ENCODE results near the gene MGAT3. TPM values are rescaled to one million over a fixed set of nuclear protein-coding genes. Genes with fewer than 3 reads are reported as not detected.

The MGAT3 gene
- total and polyA plus RNA-seq, 2 of the 13 experiments (the other 11 are each of a cell fraction or from before 2014, with no cell fraction given): 0.11 to 0.15 TPM

DNA sequence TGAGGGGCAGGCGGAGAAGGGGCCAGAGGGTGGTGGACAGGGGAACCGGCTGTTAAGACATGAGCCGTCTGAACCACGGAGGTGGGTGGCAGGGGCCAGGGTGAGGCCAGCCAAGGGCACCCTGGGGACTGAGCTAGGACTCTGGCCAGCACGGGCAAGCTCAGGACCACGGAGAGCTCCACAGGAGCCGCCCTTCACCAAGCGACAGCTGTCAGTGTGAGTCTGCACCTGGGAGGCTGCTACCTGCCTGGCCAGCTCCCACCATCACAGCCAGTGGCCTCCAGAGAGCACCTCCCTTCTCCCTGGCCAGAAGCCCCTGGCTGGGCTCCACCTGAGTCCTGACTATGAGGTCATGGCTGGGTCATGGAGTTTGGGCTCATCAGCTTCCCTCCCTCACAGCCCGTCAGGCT is 21.6 kb downstream of the MGAT3 start (continued):
- TF ChIP-seq, protein P1, sequence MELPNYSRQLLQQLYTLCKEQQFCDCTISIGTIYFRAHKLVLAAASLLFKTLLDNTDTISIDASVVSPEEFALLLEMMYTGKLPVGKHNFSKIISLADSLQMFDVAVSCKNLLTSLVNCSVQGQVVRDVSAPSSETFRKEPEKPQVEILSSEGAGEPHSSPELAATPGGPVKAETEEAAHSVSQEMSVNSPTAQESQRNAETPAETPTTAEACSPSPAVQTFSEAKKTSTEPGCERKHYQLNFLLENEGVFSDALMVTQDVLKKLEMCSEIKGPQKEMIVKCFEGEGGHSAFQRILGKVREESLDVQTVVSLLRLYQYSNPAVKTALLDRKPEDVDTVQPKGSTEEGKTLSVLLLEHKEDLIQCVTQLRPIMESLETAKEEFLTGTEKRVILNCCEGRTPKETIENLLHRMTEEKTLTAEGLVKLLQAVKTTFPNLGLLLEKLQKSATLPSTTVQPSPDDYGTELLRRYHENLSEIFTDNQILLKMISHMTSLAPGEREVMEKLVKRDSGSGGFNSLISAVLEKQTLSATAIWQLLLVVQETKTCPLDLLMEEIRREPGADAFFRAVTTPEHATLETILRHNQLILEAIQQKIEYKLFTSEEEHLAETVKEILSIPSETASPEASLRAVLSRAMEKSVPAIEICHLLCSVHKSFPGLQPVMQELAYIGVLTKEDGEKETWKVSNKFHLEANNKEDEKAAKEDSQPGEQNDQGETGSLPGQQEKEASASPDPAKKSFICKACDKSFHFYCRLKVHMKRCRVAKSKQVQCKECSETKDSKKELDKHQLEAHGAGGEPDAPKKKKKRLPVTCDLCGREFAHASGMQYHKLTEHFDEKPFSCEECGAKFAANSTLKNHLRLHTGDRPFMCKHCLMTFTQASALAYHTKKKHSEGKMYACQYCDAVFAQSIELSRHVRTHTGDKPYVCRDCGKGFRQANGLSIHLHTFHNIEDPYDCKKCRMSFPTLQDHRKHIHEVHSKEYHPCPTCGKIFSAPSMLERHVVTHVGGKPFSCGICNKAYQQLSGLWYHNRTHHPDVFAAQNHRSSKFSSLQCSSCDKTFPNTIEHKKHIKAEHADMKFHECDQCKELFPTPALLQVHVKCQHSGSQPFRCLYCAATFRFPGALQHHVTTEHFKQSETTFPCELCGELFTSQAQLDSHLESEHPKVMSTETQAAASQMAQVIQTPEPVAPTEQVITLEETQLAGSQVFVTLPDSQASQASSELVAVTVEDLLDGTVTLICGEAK (IDR thresholded peaks at IDR 0.05): no peak
- TF ChIP-seq, protein P1 (CRISPR knock-in tag; IDR thresholded peaks at IDR 0.05): 0 out of 2 replicates have a peak, but pooled peaks have one; percentile 36
- TF ChIP-seq TARDBP (CRISPR knock-in tag; IDR thresholded peaks at IDR 0.05) (no peak), NFYC (CRISPR knock-in tag; IDR thresholded peaks at IDR 0.05) (no peak), ZNF770 (CRISPR knock-in tag; IDR thresholded peaks at IDR 0.05) (no peak), RARA (CRISPR knock-in tag; IDR thresholded peaks at IDR 0.05) (peak; percentile 69), SKI (IDR thresholded peaks at IDR 0.05; ENCODE audit: partially characterized antibody) (no peak), POGZ (CRISPR knock-in tag; IDR thresholded peaks at IDR 0.05) (no peak), FOXC1 (CRISPR knock-in tag; IDR thresholded peaks at IDR 0.05; ENCODE audit: borderline replicate concordance) (no peak), NFYB (CRISPR knock-in tag; IDR thresholded peaks at IDR 0.05) (0 out of 2 replicates have a peak, but pooled peaks have one; percentile 25), TEAD3 (CRISPR knock-in tag; optimal IDR thresholded peaks at IDR 0.05; ENCODE audit: borderline replicate concordance) (peak; percentile 38), ZNF652 (CRISPR knock-in tag; IDR thresholded peaks at IDR 0.05; ENCODE audit: borderline replicate concordance, low read depth) (no peak), ZNF75D (CRISPR knock-in tag; IDR thresholded peaks at IDR 0.05; ENCODE audit: borderline replicate concordance) (no peak), ARID5B (CRISPR knock-in tag; IDR thresholded peaks at IDR 0.05) (peak; percentile 34; the same call in 1 of the 2 replicates), ZNF879 (CRISPR knock-in tag; IDR thresholded peaks at IDR 0.05) (no peak)
- TF ChIP-seq, protein P2, sequence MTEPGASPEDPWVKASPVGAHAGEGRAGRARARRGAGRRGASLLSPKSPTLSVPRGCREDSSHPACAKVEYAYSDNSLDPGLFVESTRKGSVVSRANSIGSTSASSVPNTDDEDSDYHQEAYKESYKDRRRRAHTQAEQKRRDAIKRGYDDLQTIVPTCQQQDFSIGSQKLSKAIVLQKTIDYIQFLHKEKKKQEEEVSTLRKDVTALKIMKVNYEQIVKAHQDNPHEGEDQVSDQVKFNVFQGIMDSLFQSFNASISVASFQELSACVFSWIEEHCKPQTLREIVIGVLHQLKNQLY (CRISPR knock-in tag; IDR thresholded peaks at IDR 0.05): peak; percentile 63
